Breast epithelium (tissue), 4 donors: ENCODE data around the gene DNMT3A. TPM values are rescaled to one million over a fixed set of nuclear protein-coding genes. Genes with fewer than 3 reads are reported as not detected.

Experiments used
- DNase-seq, 2 donors: peaks; one replicate each; pipeline ENCODE4 v3.0.0-alpha.2; 2019; ENCODE audit warnings: low spot score in 2 of 2
- H3K27ac ChIP-seq, 2 donors: fragments of 200-600 bp; sonication (generic) in 1 of 2; one replicate each; pipeline ENCODE4 v1.5.1; 2016 to 2019; ENCODE audit warnings: mild to moderate bottlenecking in 1 of 2
- H3K27me3 ChIP-seq, 2 donors: fragments of 200-600 bp; sonication (generic) in 1 of 2; one replicate each; pipeline versions ENCODE4 v1.5.1 to v1.6.0; 2017 to 2019; ENCODE audit warnings: control low read depth in 1 of 2, mild to moderate bottlenecking in 1 of 2
- H3K36me3 ChIP-seq: fragments of 200-600 bp; one replicate; pipeline ENCODE4 v1.5.1; 2019
- H3K4me1 ChIP-seq, 2 donors: fragments of 200-600 bp; sonication (generic); one replicate each; pipeline ENCODE4 v1.5.1; 2016 to 2019; ENCODE audit warnings: control low read depth in 1 of 2
- H3K4me3 ChIP-seq, 3 donors: fragments of 200-600 bp; sonication (generic); 1 replicate in 2 of 3; 2 replicates in 1 of 3; pipeline ENCODE4 v1.5.1; 2016 to 2019; ENCODE audit warnings: mild to moderate bottlenecking in 3 of 3, moderate library complexity in 2 of 3
- H3K9me3 ChIP-seq, 2 donors: fragments of 200-600 bp; sonication (generic) in 1 of 2; one replicate each; pipeline ENCODE4 v1.5.1; 2016 to 2019; ENCODE audit warnings: control low read depth in 1 of 2
- CTCF ChIP-seq, 3 donors: fragments of 450-650 bp; IDR thresholded peaks; one replicate each; pipeline ENCODE4 v1.5.1; 2016 to 2017; ENCODE audit warnings: antibody characterized with exemption in 3 of 3, mild to moderate bottlenecking in 3 of 3, moderate library complexity in 3 of 3
- POLR2A ChIP-seq: fragments of 450-650 bp; IDR thresholded peaks from one replicate; pipeline ENCODE4 v1.6.1; 2016; ENCODE audit warnings: antibody characterized with exemption, mild to moderate bottlenecking, moderate library complexity
- POLR2AphosphoS5 ChIP-seq, 3 donors: sonication (generic); formaldehyde crosslinking; IDR thresholded peaks; one replicate each; pipeline ENCODE4 v1.6.1; 2017; ENCODE audit warnings: antibody characterized with exemption in 3 of 3
- intact Hi-C: fragments of 100-400 bp; cut with DNase I; formaldehyde crosslinking; loops from one replicate; pipeline ENCODE4 v1.15.1; 2023; ENCODE audit warnings: low total_unique reads
- total RNA-seq, 3 donors: library from RNA; depleted of rRNA; stranded (reverse); fragments of >200 nt; gene quantifications; one replicate each; pipeline ENCODE4 v1.1.0, GENCODE V29; 2016

Gene DNMT3A
- total RNA-seq, 3 donors from 2014 or later, result 8.2 to 21.7 (median 20.0) TPM

GRCh38 chr2:25332571-25332970 is 9.2 kb downstream of the DNMT3A start:
- H3K27ac ChIP-seq, result peak overlapping the region in 1 of 2 donors; percentile 37
- TF ChIP-seq POLR2A (no peak), POLR2AphosphoS5 (IDR thresholded peaks at IDR 0.05) (no peak), CTCF (IDR thresholded peaks at IDR 0.05) (no peak)
- peaks cover 0 to 7% of the 10 kb centered on the region in 2 donors for H3K4me1 ChIP-seq
- H3K4me3 ChIP-seq, result no peak overlapping the region
- no peaks in the 10 kb centered on the region for H3K27me3 ChIP-seq
- intact Hi-C loops, result no loop called here
- H3K36me3 ChIP-seq, result no peaks in the 10 kb centered on the region
- no peaks in the 10 kb centered on the region for H3K9me3 ChIP-seq
- DNase-seq, result no peak

GRCh38 chr2:25331686-25332365 is 9.9 kb downstream of the DNMT3A start:
- peaks cover 0 to 7% of the 10 kb centered on the region in 2 donors for H3K4me1 ChIP-seq
- no peaks in the 10 kb centered on the region for H3K36me3 ChIP-seq
- peaks cover 0 to 5% of the 10 kb centered on the region in 2 donors for H3K9me3 ChIP-seq
- intact Hi-C loops, result no loop called here
- DNase-seq, result no peak
- TF ChIP-seq POLR2AphosphoS5 (IDR thresholded peaks at IDR 0.05), result no peak
- TF ChIP-seq CTCF (IDR thresholded peaks at IDR 0.05), result no peak
- TF ChIP-seq POLR2A, result no peak
- H3K4me3 ChIP-seq, result no peak overlapping the region
- H3K27ac ChIP-seq, result peak overlapping the region; percentile 12 to 37
- H3K27me3 ChIP-seq, result no peaks in the 10 kb centered on the region

DNA sequence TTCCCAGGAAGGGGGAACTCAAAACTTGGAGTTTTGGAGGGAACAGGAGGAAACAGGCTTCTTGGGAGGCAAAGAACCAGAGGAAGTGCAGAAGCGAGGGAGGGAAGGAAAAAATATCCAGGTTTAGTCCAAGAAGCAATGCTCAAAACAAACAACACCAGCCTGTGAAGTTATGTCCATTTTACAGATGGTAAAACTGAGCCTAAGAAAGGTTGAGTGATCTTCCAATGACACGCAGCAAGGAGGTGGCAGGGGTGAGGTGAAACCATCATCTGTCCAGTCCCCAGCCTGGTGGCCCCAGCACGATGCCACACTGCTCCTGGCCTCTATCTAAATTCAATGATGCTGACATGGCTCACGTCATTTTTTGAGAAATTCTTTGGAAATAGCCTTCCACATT is 10.8 kb downstream of the DNMT3A start:
- Histone ChIP-seq H3K9me3 (peaks cover 3 to 11% of the 10 kb centered on the region in 2 donors), H3K4me1 (peaks cover 0 to 7% of the 10 kb centered on the region in 2 donors), H3K27me3 (no peaks in the 10 kb centered on the region), H3K36me3 (no peaks in the 10 kb centered on the region), H3K4me3 (no peak overlapping the region), H3K27ac (no peak overlapping the region)
- TF ChIP-seq POLR2A (no peak), CTCF (IDR thresholded peaks at IDR 0.05) (no peak), POLR2AphosphoS5 (IDR thresholded peaks at IDR 0.05) (no peak)
- no peak for DNase-seq
- intact Hi-C loops, result no loop called here

- Histone ChIP-seq H3K27ac (no peak overlapping the region), H3K4me1 (peaks cover 0 to 7% of the 10 kb centered on the region in 2 donors), H3K36me3 (no peaks in the 10 kb centered on the region), H3K27me3 (no peaks in the 10 kb centered on the region), H3K4me3 (no peak overlapping the region), H3K9me3 (peaks cover 3 to 11% of the 10 kb centered on the region in 2 donors)
- TF ChIP-seq POLR2A (no peak), CTCF (IDR thresholded peaks at IDR 0.05) (no peak), POLR2AphosphoS5 (IDR thresholded peaks at IDR 0.05) (no peak)
- DNase-seq, result no peak
- intact Hi-C loops, result no loop called here
Observed at GRCh38 chr2:25330273-25330672, 11.5 kb downstream of the DNMT3A start.

- intact Hi-C loops, result no loop called here
- Histone ChIP-seq H3K4me3 (no peak overlapping the region), H3K4me1 (peaks cover 0 to 7% of the 10 kb centered on the region in 2 donors), H3K27me3 (no peaks in the 10 kb centered on the region), H3K27ac (no peak overlapping the region), H3K9me3 (peaks cover 3 to 11% of the 10 kb centered on the region in 2 donors), H3K36me3 (no peaks in the 10 kb centered on the region)
- TF ChIP-seq POLR2A, result no peak
- no peak for TF ChIP-seq CTCF (IDR thresholded peaks at IDR 0.05)
- no peak for TF ChIP-seq POLR2AphosphoS5 (IDR thresholded peaks at IDR 0.05)
- DNase-seq, result no peak
Observed at GRCh38 chr2:25328152-25329085, 13.3 kb downstream of the DNMT3A start.
